ENCODE results near the gene BSDC1.
A peak's percentile ranks its signal among the peaks of the same experiment; 100 is the strongest.
"Not testable (repeated sequence)": the region's sequence is repeated elsewhere in the genome, so short reads cannot be mapped to it uniquely, and the experiment has no call there.

The BSDC1 gene

GRCh38 chr1:32394141-32394889 lies at the start of gene BSDC1:
TSS of gene BSDC1 (minus strand) at chr1:32394441. CDS start at chr1:32394414, 27 bp downstream.
- DNase-seq = peak; percentile 94

- DNase-seq = not testable (repeated sequence)
These were observed 47.2 kb upstream of the BSDC1 start for GRCh38 chr1:32441467-32441866.

- not testable (repeated sequence) for DNase-seq
These were observed 44.5 kb upstream of the BSDC1 start for GRCh38 chr1:32438777-32439176.

GRCh38 chr1:32438136-32438535 lies 43.9 kb upstream of the BSDC1 start:
- no peak for DNase-seq

GRCh38 chr1:32431736-32432400 lies 37.6 kb upstream of the BSDC1 start:
- DNase-seq = no peak

GRCh38 chr1:32427264-32427963 lies 33.2 kb upstream of the BSDC1 start:
- DNase-seq = no peak

- DNase-seq = no peak
These were observed 32.4 kb upstream of the BSDC1 start for GRCh38 chr1:32426489-32427255.

GRCh38 chr1:32421775-32422174 lies 27.5 kb upstream of the BSDC1 start:
- no peak for DNase-seq

- DNase-seq = no peak
These were observed 20.1 kb upstream of the BSDC1 start for GRCh38 chr1:32414186-32414886.

GRCh38 chr1:32413507-32414185 lies 19.4 kb upstream of the BSDC1 start:
- no peak for DNase-seq

- DNase-seq = no peak
These were observed 17.0 kb upstream of the BSDC1 start for GRCh38 chr1:32411261-32411660.

GRCh38 chr1:32406629-32407111 lies 12.4 kb upstream of the BSDC1 start:
- no peak for DNase-seq

- DNase-seq = no peak
These were observed 11.6 kb upstream of the BSDC1 start for GRCh38 chr1:32405672-32406467.

- DNase-seq = no peak
These were observed 10.7 kb upstream of the BSDC1 start for GRCh38 chr1:32404946-32405345.

- DNase-seq = peak; percentile 42
These were observed 6.8 kb upstream of the BSDC1 start for GRCh38 chr1:32400876-32401631.

- DNase-seq = no peak
These were observed 5.6 kb upstream of the BSDC1 start for GRCh38 chr1:32399843-32400242.

- no peak for DNase-seq
These were observed 4.2 kb upstream of the BSDC1 start for GRCh38 chr1:32398401-32398800.

GRCh38 chr1:32396524-32396923 lies 2.3 kb upstream of the BSDC1 start:
- not testable (repeated sequence) for DNase-seq

GRCh38 chr1:32394890-32395432 lies 720 bp upstream of the BSDC1 start:
- no peak for DNase-seq

GRCh38 chr1:32393832-32394140 lies 455 bp downstream of the BSDC1 start:
- no peak for DNase-seq
